ENCODE results near the gene DDX3X. TPM values are rescaled to one million over a fixed set of nuclear protein-coding genes. Genes with fewer than 3 reads are reported as not detected.

Gene DDX3X
- polyA plus RNA-seq, 1 of the 3 experiments (the other 2 are of a cell fraction), result 30.9 TPM

DNA sequence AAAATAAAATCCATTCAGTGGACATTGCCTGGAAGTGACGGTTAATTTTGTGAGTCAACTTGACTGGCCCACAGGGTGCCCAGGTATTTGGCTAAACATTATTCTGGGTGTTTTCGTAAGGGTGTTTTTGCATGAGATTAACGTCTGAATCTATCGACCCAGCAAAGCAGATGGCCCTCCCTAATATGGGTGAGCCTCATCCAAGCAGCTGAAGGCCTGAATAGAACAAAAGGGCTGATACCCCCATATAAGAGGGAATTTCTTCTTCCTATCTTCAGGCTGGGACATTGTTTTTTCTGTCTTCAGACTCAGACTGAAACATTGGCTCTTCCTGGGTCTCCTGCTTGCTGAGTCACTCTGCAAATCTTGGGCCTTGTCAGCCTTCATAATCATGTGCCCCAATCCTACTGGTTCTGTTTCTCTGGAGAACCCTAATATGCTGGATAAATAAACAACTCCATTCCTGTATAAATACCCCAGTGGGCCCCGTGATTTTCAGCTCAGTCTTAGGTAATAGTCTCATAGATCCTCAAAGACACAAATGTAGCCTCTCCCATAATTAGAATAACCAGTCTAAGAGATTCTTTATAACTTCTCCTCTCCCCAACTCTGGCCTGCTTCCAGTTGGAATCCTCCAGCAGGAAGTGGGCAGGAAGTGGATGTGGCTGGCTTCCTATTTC lies 33.1 kb upstream of the DDX3X start:
- peak overlapping the region; percentile 24; the same call in 1 of the 2 replicates for H2AFZ ChIP-seq (ENCODE audit: low read depth)

More for the DNA sequence above, 33.1 kb upstream of the DDX3X start:
- H3K4me2 ChIP-seq, result peak overlapping the region; percentile 29; the same call in 1 of the 2 replicates
- H3K27ac ChIP-seq (ENCODE audit: low read depth in 2 of 2, low read length in 1 of 2), result peak overlapping the region in 1 of 2 experiments; percentile 36; a peak in 2 of 4 replicates
- H3K27me3 ChIP-seq (ENCODE audit: insufficient read depth), result no peaks in the 10 kb centered on the region
- DNase-seq, result no peak
- no peaks in the 10 kb centered on the region for H3K79me2 ChIP-seq (ENCODE audit: insufficient read depth)
- no peak overlapping the region for H3K4me3 ChIP-seq (ENCODE audit: low read depth in 2 of 2, low read length in 1 of 2)
- peaks cover 5% of the 10 kb centered on the region for H3F3A ChIP-seq (replicated peaks; ENCODE audit: insufficient read depth)
- WGBS (ENCODE audit: low lambda C conversion rate), result 83% methylated on average over 5 of the region's 5 CpGs
- TF ChIP-seq FOXJ3 (CRISPR knock-in tag; IDR thresholded peaks at IDR 0.05) (no peak), EP300 (IDR thresholded peaks at IDR 0.05; ENCODE audit: borderline replicate concordance in 1 of 2, low read depth in 1 of 2, low read length in 1 of 2) (no peak), SMC3 (IDR thresholded peaks at IDR 0.05; ENCODE audit: low read depth, low read length) (no peak), MXI1 (IDR thresholded peaks at IDR 0.05; ENCODE audit: low read depth, low read length) (no peak), RAD21 (IDR thresholded peaks at IDR 0.05; ENCODE audit: low read length) (no peak), NRF1 (IDR thresholded peaks at IDR 0.05; ENCODE audit: low read depth, low read length) (no peak), GABPA (IDR thresholded peaks at IDR 0.05; ENCODE audit: low read depth) (no peak), CTCF (IDR thresholded peaks at IDR 0.05) (no peak), ELF1 (IDR thresholded peaks at IDR 0.05) (no peak), RFX5 (IDR thresholded peaks at IDR 0.05; ENCODE audit: low read length) (no peak), POLR2AphosphoS5 (IDR thresholded peaks at IDR 0.05; ENCODE audit: low read depth, low read length) (no peak), YY1 (IDR thresholded peaks at IDR 0.05; ENCODE audit: low read depth) (no peak), TAF1 (IDR thresholded peaks at IDR 0.05; ENCODE audit: borderline replicate concordance, low read depth, low read length) (no peak), JUND (IDR thresholded peaks at IDR 0.05) (no peak), IRF3 (IDR thresholded peaks at IDR 0.05; ENCODE audit: low read depth, low read length) (no peak), FOXM1 (IDR thresholded peaks at IDR 0.05; ENCODE audit: low read depth) (no peak), NFIC (IDR thresholded peaks at IDR 0.05; ENCODE audit: borderline replicate concordance) (no peak)
- TF ChIP-seq, protein P1, sequence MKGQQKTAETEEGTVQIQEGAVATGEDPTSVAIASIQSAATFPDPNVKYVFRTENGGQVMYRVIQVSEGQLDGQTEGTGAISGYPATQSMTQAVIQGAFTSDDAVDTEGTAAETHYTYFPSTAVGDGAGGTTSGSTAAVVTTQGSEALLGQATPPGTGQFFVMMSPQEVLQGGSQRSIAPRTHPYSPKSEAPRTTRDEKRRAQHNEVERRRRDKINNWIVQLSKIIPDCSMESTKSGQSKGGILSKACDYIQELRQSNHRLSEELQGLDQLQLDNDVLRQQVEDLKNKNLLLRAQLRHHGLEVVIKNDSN (IDR thresholded peaks at IDR 0.05; ENCODE audit: borderline replicate concordance, low read depth), result no peak
- TF ChIP-seq, protein P2, sequence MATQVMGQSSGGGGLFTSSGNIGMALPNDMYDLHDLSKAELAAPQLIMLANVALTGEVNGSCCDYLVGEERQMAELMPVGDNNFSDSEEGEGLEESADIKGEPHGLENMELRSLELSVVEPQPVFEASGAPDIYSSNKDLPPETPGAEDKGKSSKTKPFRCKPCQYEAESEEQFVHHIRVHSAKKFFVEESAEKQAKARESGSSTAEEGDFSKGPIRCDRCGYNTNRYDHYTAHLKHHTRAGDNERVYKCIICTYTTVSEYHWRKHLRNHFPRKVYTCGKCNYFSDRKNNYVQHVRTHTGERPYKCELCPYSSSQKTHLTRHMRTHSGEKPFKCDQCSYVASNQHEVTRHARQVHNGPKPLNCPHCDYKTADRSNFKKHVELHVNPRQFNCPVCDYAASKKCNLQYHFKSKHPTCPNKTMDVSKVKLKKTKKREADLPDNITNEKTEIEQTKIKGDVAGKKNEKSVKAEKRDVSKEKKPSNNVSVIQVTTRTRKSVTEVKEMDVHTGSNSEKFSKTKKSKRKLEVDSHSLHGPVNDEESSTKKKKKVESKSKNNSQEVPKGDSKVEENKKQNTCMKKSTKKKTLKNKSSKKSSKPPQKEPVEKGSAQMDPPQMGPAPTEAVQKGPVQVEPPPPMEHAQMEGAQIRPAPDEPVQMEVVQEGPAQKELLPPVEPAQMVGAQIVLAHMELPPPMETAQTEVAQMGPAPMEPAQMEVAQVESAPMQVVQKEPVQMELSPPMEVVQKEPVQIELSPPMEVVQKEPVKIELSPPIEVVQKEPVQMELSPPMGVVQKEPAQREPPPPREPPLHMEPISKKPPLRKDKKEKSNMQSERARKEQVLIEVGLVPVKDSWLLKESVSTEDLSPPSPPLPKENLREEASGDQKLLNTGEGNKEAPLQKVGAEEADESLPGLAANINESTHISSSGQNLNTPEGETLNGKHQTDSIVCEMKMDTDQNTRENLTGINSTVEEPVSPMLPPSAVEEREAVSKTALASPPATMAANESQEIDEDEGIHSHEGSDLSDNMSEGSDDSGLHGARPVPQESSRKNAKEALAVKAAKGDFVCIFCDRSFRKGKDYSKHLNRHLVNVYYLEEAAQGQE (IDR thresholded peaks at IDR 0.05; ENCODE audit: low read depth, low read length), result no peak
- peaks cover 0 to 9% of the 10 kb centered on the region in 2 experiments; a peak in 1 of 4 replicates for H3K4me1 ChIP-seq (ENCODE audit: control insufficient read depth in 1 of 2, insufficient read depth in 2 of 2, low read depth in 1 of 2, low read length in 1 of 2)
- CTCF ChIA-PET, result no interaction called here
- no peaks in the 10 kb centered on the region for H3K9me3 ChIP-seq
- no peak overlapping the region for H3K9ac ChIP-seq
- H4K20me1 ChIP-seq (ENCODE audit: insufficient read depth), result no peaks in the 10 kb centered on the region
- H3K36me3 ChIP-seq (replicated peaks in 1 of 2; ENCODE audit: control insufficient read depth in 1 of 2, insufficient read depth in 2 of 2, low read length in 1 of 2), result no peaks in the 10 kb centered on the region
- H3K9me2 ChIP-seq, result no peaks in the 10 kb centered on the region
- POLR2A ChIA-PET, result no interaction called here
